Measurements from ENCODE around the gene ITGA5. TPM values are rescaled to one million over a fixed set of nuclear protein-coding genes. Genes with fewer than 3 reads are reported as not detected.

Gene ITGA5
- total and polyA plus RNA-seq, 9 of the 15 experiments (the other 6 are each of a cell fraction or from before 2014, with no cell fraction given): 9.1 to 82.1 (median 47.4) TPM

- TF ChIP-seq FOXP4 (CRISPR knock-in tag; IDR thresholded peaks at IDR 0.05; ENCODE audit: borderline replicate concordance): no peak
- peak in 1 of 2 experiments; percentile 26; a peak in 1 of 4 replicates for TF ChIP-seq HDAC1 (IDR thresholded peaks at IDR 0.05)
- 0 out of 2 replicates have a peak, but pooled peaks have one; percentile 51 for TF ChIP-seq HDGF (IDR thresholded peaks at IDR 0.05)
- TF ChIP-seq RCOR1 (IDR thresholded peaks at IDR 0.05; ENCODE audit: borderline replicate concordance in 1 of 2, low read depth in 2 of 2, low read length in 2 of 2): 0 out of 4 replicates have a peak, but pooled peaks of 1 of the 2 experiments have one; percentile 52
Measured at GRCh38 chr12:54421175-54421878, 2.3 kb upstream of the ITGA5 start (continued).

- Histone ChIP-seq H4K20me1 (replicated peaks; ENCODE audit: control insufficient read depth, insufficient read depth, low read length) (0 out of 2 replicates have a peak, but pooled peaks cover under 1% of the 10 kb centered on the region), H3K36me3 (ENCODE audit: control insufficient read depth, insufficient read depth, low read length) (peaks cover 10% of the 10 kb centered on the region; the same call in 2 of the 3 replicates), H3K79me2 (ENCODE audit: control insufficient read depth, insufficient read depth, low read length) (peaks cover 40% of the 10 kb centered on the region), H3K27ac (ENCODE audit: extremely low read depth, low read depth, low read length) (peak overlapping the region; percentile 88), H3K4me2 (ENCODE audit: insufficient read depth, low read length) (peak overlapping the region; percentile 49), H3K9me3 (replicated peaks; ENCODE audit: control insufficient read depth, insufficient read depth, low read depth, low read length) (no peaks in the 10 kb centered on the region), H3K9ac (ENCODE audit: insufficient read depth in 1 of 2, low read depth in 2 of 2, low read length in 2 of 2) (peak overlapping the region; percentile 41 to 91; a peak in 3 of 4 replicates), H3K4me3 (no peak overlapping the region), H3K4me1 (replicated peaks in 1 of 2; ENCODE audit: control insufficient read depth in 2 of 2, insufficient read depth in 2 of 2, low read length in 2 of 2) (peaks cover 57 to 73% of the 10 kb centered on the region in 2 experiments), H3K9me1 (ENCODE audit: control insufficient read depth, insufficient read depth, low read length) (no peaks in the 10 kb centered on the region), H3K27me3 (ENCODE audit: control insufficient read depth in 2 of 2, insufficient read depth in 2 of 2, low read length in 2 of 2) (no peaks in the 10 kb centered on the region), H2AFZ (ENCODE audit: low read depth, low read length) (peak overlapping the region; percentile 48)
- ChIA-PET CTCF (ENCODE audit: low intra/inter-chr PET ratio) (no interaction called here), POLR2A (interaction anchor here (0.8 to 1.5 kb wide), 6 partner anchors 12 to 141 kb away, joined by 3 to 6 read pairs (median 4); no protein-coding TSS in a partner anchor)
- no peak for FAIRE-seq
- no TSS peak for BruUV-seq (replicated peaks)
- peak; percentile 5 for ATAC-seq
- WGBS (ENCODE audit: insufficient coverage, low coverage, missing lambda C conversion rate): 20% methylated on average over 2 of the region's 2 CpGs
- DNase-seq (ENCODE audit: extremely low read depth in 1 of 4, low spot score in 3 of 4): no peak
- intact Hi-C loops (cut with micrococcal nuclease) (no loop called here), in situ Hi-C loops (cut with MboI) (no loop called here)
- TF ChIP-seq KAT7 (CRISPR knock-in tag; IDR thresholded peaks at IDR 0.05; ENCODE audit: borderline replicate concordance): no peak
- TF ChIP-seq CEBPG (CRISPR knock-in tag; IDR thresholded peaks at IDR 0.05): no peak
- no peak for TF ChIP-seq CEBPG (tag; conservative IDR thresholded peaks at IDR 0.05 in 1 of 2, IDR thresholded peaks at IDR 0.05 in 1 of 2)
- no peak for TF ChIP-seq ZNF253 (CRISPR knock-in tag; conservative IDR thresholded peaks at IDR 0.05)
- no peak for TF ChIP-seq RBM22 (IDR thresholded peaks at IDR 0.05; ENCODE audit: low read depth, low read length, poor library complexity, severe bottlenecking)
- no peak for TF ChIP-seq FOS (IDR thresholded peaks at IDR 0.05; ENCODE audit: extremely low read depth, insufficient read length)
- TF ChIP-seq ARID4B (CRISPR knock-in tag; IDR thresholded peaks at IDR 0.05): 0 out of 2 replicates have a peak, but pooled peaks have one; percentile 31
- no peak for TF ChIP-seq XRCC3 (IDR thresholded peaks at IDR 0.05)
- TF ChIP-seq SAFB (IDR thresholded peaks at IDR 0.05; ENCODE audit: borderline replicate concordance, low read depth, low read length): no peak
Measured at GRCh38 chr12:54420766-54421144, 1.7 kb upstream of the ITGA5 start.
